A549 treated with AZD9567 at 1 μM for 4 hours (cell line): ENCODE measurements around the gene SLC22A9. TPM values are rescaled to one million over a fixed set of nuclear protein-coding genes. Genes with fewer than 3 reads are reported as not detected.

Experiments
- total RNA-seq: library from RNA; stranded (reverse); fragments of 200-300 nt; extraction: Qiagen RNA extraction; gene quantifications from 5 replicates; pipeline ENCODE4 v1.2.3, GENCODE V29; 2022; ENCODE audit not compliant: insufficient read depth

SLC22A9 gene
- not detected in 5 replicates for total RNA-seq

GRCh38 chr11:63369165-63369970, at the start of gene SLC22A9:
Gene SLC22A9 (plus strand): TSS chr11:63369785. CDS start chr11:63370057, 272 bp downstream.

Other genes with a start within 250 kb of the SLC22A9 start
- gene SLC22A24, start 225.6 kb upstream of the SLC22A9 start, total RNA-seq = not detected in 5 replicates
- gene SLC22A25, start 126.2 kb upstream of the SLC22A9 start, total RNA-seq = not detected in 5 replicates
- gene PLAAT5, start 121.4 kb downstream of the SLC22A9 start, total RNA-seq = not detected in 5 replicates
- not detected in 5 replicates for gene LGALS12, start 136.3 kb downstream of the SLC22A9 start, total RNA-seq
- gene PLAAT4, start 167.0 kb downstream of the SLC22A9 start, total RNA-seq = 1.5 to 2.4 TPM (median 1.9 TPM) in 4 of 5 replicates, not detected in the other
- gene PLAAT2, start 193.6 kb downstream of the SLC22A9 start, total RNA-seq = 0.28 to 0.35 TPM (median 0.33 TPM) in 4 of 5 replicates, not detected in the other
- 34.5 to 64.2 TPM (median 57.4 TPM) in 5 replicates for gene PLAAT3, start 244.6 kb downstream of the SLC22A9 start, total RNA-seq